Lung (tissue), 12 donors: Measurements from ENCODE around the gene MED13. TPM values are rescaled to one million over a fixed set of nuclear protein-coding genes. Genes with fewer than 3 reads are reported as not detected.

Experiments
- ATAC-seq: fragments of 200-7000 bp; cut with Tn5 transposase; one replicate; pipeline ENCODE4 v1.9.1; 2020; ENCODE audit warnings: moderate number of reproducible peaks; ENCODE audit not compliant: insufficient read depth, low FRiP score
- DNase-seq, 3 donors: peaks; one replicate each; pipeline ENCODE4 v3.0.0-alpha.2; 2013 to 2017
- H3K27ac ChIP-seq, 2 donors: one replicate each; pipeline ENCODE4 v1.5.1; 2013; ENCODE audit warnings: mild to moderate bottlenecking in 2 of 2, moderate library complexity in 2 of 2, control low read depth in 1 of 2, inconsistent platforms in 1 of 2, low read depth in 1 of 2, low read length in 1 of 2
- H3K27me3 ChIP-seq, 3 donors: one replicate each; pipeline ENCODE4 v1.5.1; 2013; ENCODE audit warnings: low read length in 2 of 3; ENCODE audit not compliant: control insufficient read depth in 3 of 3, insufficient read depth in 3 of 3
- H3K36me3 ChIP-seq, 4 donors: one replicate each; pipeline ENCODE4 v1.5.1; 2013; ENCODE audit warnings: low read length in 4 of 4, mild to moderate bottlenecking in 1 of 4, moderate library complexity in 1 of 4; ENCODE audit not compliant: control insufficient read depth in 4 of 4, insufficient read depth in 4 of 4
- H3K4me1 ChIP-seq, 5 donors: one replicate each; pipeline ENCODE4 v1.5.1; 2013; ENCODE audit warnings: low read length in 5 of 5, mild to moderate bottlenecking in 2 of 5, moderate library complexity in 1 of 5; ENCODE audit not compliant: control insufficient read depth in 5 of 5, insufficient read depth in 5 of 5
- H3K4me3 ChIP-seq: one replicate; pipeline ENCODE4 v1.5.1; 2013; ENCODE audit warnings: mild to moderate bottlenecking, control low read depth, moderate library complexity
- H3K9ac ChIP-seq, 2 donors: one replicate each; pipeline ENCODE4 v1.5.1; 2013; ENCODE audit warnings: low read length in 2 of 2, control low read depth in 1 of 2; ENCODE audit not compliant: insufficient read depth in 1 of 2
- H3K9me3 ChIP-seq, 4 donors: one replicate each; pipeline ENCODE4 v1.5.1; 2013; ENCODE audit warnings: low read length in 3 of 4, mild to moderate bottlenecking in 1 of 4, moderate library complexity in 1 of 4; ENCODE audit not compliant: control insufficient read depth in 4 of 4, insufficient read depth in 3 of 4
- CTCF ChIP-seq: IDR thresholded peaks from 2 replicates; pipeline ENCODE4 v1.5.1; 2012; ENCODE audit warnings: mild to moderate bottlenecking; ENCODE audit errors: control extremely low read depth, extremely low read depth
- WGBS, 2 donors: extraction: QIAGEN DNeasy Blood & Tissue Kit; methylation state at CpG; one replicate each; pipeline ENCODE4 v1.1.7; 2013; 5-methylcytosine and 5-hydroxymethylcytosine counted together
- polyA plus RNA-seq, 2 donors: library from polyadenylated mRNA; stranded (reverse); fragments of 200-250 nt; gene quantifications; one replicate each; pipeline ENCODE4 v1.2.1, GENCODE V29; 2013
- total RNA-seq, 2 donors: library from RNA; depleted of rRNA in 1 of 2; stranded (reverse); fragments of >200 nt in 1 of 2; gene quantifications; one replicate each; pipeline ENCODE4 v1.2.1, GENCODE V29; 2014 to 2021
- donor health status: control.
- donor health status: control.
- donor health status: Bipolar disorder and iron deficiency.
- donor health status: healthy.
- donor health status: DM: yes; HTN: yes; CAD: no.

MED13 gene
- total and polyA plus RNA-seq, 4 donors = 7.2 to 104 (median 38.1) TPM

- WGBS, 2 donors = 98 to 100% methylated on average over 3 of the region's 3 CpGs
- DNase-seq (no peak), ATAC-seq (no peak)
- Histone ChIP-seq H3K4me3 (no peak overlapping the region), H3K27me3 (no peaks in the 10 kb centered on the region), H3K9ac (no peak overlapping the region), H3K4me1 (peaks cover 0 to 2% (median 0%) of the 10 kb centered on the region in 5 donors), H3K27ac (no peak overlapping the region), H3K9me3 (no peaks in the 10 kb centered on the region), H3K36me3 (peaks cover 8 to 35% (median 13%) of the 10 kb centered on the region in 4 donors)
- no peak for TF ChIP-seq CTCF
These were observed 75.6 kb downstream of the MED13 start for GRCh38 chr17:61989509-61989908.

GRCh38 chr17:61986898-61987297 is 78.2 kb downstream of the MED13 start:
- WGBS, 2 donors = 93 to 95% methylated on average over 5 of the region's 5 CpGs
- peaks cover 16 to 37% (median 22%) of the 10 kb centered on the region in 4 donors for H3K36me3 ChIP-seq
- peaks cover 0 to 4% (median 0%) of the 10 kb centered on the region in 5 donors for H3K4me1 ChIP-seq
- ATAC-seq (no peak), DNase-seq (no peak)
- H3K9ac ChIP-seq = no peak overlapping the region
- no peaks in the 10 kb centered on the region for H3K27me3 ChIP-seq
- H3K4me3 ChIP-seq = no peak overlapping the region
- H3K27ac ChIP-seq = no peak overlapping the region
- no peak for TF ChIP-seq CTCF
- no peaks in the 10 kb centered on the region for H3K9me3 ChIP-seq

- no peak for ATAC-seq
These were observed 80.3 kb downstream of the MED13 start for GRCh38 chr17:61984821-61985220.

More at GRCh38 chr17:61984821-61985220, 80.3 kb downstream of the MED13 start:
- Histone ChIP-seq H3K36me3 (peaks cover 18 to 38% (median 33%) of the 10 kb centered on the region in 4 donors), H3K9ac (no peak overlapping the region), H3K4me3 (no peak overlapping the region), H3K27ac (no peak overlapping the region), H3K9me3 (no peaks in the 10 kb centered on the region), H3K4me1 (peaks cover 0 to 4% (median 2%) of the 10 kb centered on the region in 5 donors), H3K27me3 (no peaks in the 10 kb centered on the region)
- no peak for TF ChIP-seq CTCF
- WGBS, 2 donors = 31 to 44% methylated on average over 4 of the region's 4 CpGs
- peak in 2 of 3 donors; percentile 65 to 78 for DNase-seq
